GM12891 (cell line): ENCODE results near the gene RNF144A.
"Not testable (repeated sequence)": the region's sequence is repeated elsewhere in the genome, so short reads cannot be mapped to it uniquely, and the experiment has no call there.

ENCODE experiments used
- DNase-seq: peaks from one replicate; pipeline ENCODE4 v3.0.0; 2011; ENCODE audit warnings: low spot score; ENCODE audit not compliant: insufficient read length
- FAIRE-seq: peaks from 2 replicates; lab custom pipeline; 2011; peaks lifted over from hg19 to GRCh38; lab: Jason Lieb, UNC
- PAX5 ChIP-seq: IDR thresholded peaks from 2 replicates; pipeline ENCODE4 v1.6.1; 2011; ENCODE audit warnings: low read length, moderate library complexity, mild to moderate bottlenecking; ENCODE audit not compliant: insufficient read depth, severe bottlenecking
- POLR2A ChIP-seq: IDR thresholded peaks from 2 replicates; pipeline ENCODE4 v1.6.1; 2011; ENCODE audit warnings: low read depth, low read length, control low read depth
- POLR2AphosphoS5 ChIP-seq: IDR thresholded peaks from 2 replicates; pipeline ENCODE4 v1.6.1; 2011; ENCODE audit warnings: low read depth, low read length, control low read depth
- POU2F2 ChIP-seq: IDR thresholded peaks from 2 replicates; pipeline ENCODE4 v1.6.1; 2011; ENCODE audit warnings: low read depth, mild to moderate bottlenecking, control low read depth, low read length, moderate library complexity
- SPI1 ChIP-seq: IDR thresholded peaks from 2 replicates; pipeline ENCODE4 v1.6.1; 2011; ENCODE audit warnings: low read depth, low read length, control low read depth
- TAF1 ChIP-seq: IDR thresholded peaks from 2 replicates; pipeline ENCODE4 v1.6.1; 2011; ENCODE audit warnings: low read depth, low read length, control low read depth

The RNF144A gene

GRCh38 chr2:6934758-6935651 is 17.8 kb downstream of the RNF144A start:
- no peak for DNase-seq
- peak; percentile 66 for FAIRE-seq
- TF ChIP-seq PAX5 = no peak
- no peak for TF ChIP-seq SPI1
- TF ChIP-seq TAF1 = no peak
- TF ChIP-seq POLR2AphosphoS5 = no peak
- no peak for TF ChIP-seq POLR2A
- TF ChIP-seq POU2F2 = no peak

- not testable (repeated sequence) for DNase-seq
- FAIRE-seq = peak; percentile 59
Observed at GRCh38 chr2:6935652-6936020, 18.4 kb downstream of the RNF144A start.

DNA sequence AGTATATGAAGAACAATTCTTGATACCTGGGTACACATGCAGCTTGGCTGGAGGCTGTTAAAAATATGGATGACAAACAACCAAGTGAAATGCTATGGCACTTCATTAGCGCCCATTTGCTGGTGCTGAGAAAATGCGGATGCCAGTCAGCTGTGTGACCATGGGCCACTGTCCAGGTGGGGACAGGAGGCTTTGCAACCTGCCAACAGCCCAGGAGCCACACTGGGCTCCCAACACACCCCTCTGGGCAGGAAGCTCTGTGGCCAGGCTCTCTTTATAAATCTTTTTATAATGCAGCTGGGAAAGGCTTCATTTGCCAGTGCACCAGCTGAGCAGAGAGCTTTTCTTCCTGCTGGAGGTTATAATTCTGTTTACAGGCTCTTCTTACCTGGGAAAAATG is 19.9 kb downstream of the RNF144A start:
- DNase-seq (no peak), FAIRE-seq (no peak)
- TF ChIP-seq TAF1 (no peak), POU2F2 (no peak), POLR2A (no peak), POLR2AphosphoS5 (no peak), PAX5 (no peak), SPI1 (no peak)

- no peak for FAIRE-seq
- no peak for DNase-seq
- TF ChIP-seq POLR2AphosphoS5 = no peak
- no peak for TF ChIP-seq SPI1
- no peak for TF ChIP-seq PAX5
- no peak for TF ChIP-seq POU2F2
- TF ChIP-seq TAF1 = no peak
- no peak for TF ChIP-seq POLR2A
Observed at GRCh38 chr2:6937582-6937981, 20.4 kb downstream of the RNF144A start.

GRCh38 chr2:6939071-6939470 is 21.9 kb downstream of the RNF144A start:
- no peak for DNase-seq
- peak; percentile 52 for FAIRE-seq
- TF ChIP-seq POU2F2 = no peak
- no peak for TF ChIP-seq POLR2AphosphoS5
- no peak for TF ChIP-seq POLR2A
- TF ChIP-seq PAX5 = no peak
- TF ChIP-seq TAF1 = no peak
- no peak for TF ChIP-seq SPI1

- DNase-seq = no peak
- no peak for FAIRE-seq
- TF ChIP-seq POLR2AphosphoS5 (no peak), POU2F2 (no peak), TAF1 (no peak), SPI1 (no peak), POLR2A (no peak), PAX5 (no peak)
Observed at GRCh38 chr2:6940820-6941219, 23.6 kb downstream of the RNF144A start.

GRCh38 chr2:6941299-6942046 is 24.3 kb downstream of the RNF144A start:
- FAIRE-seq (no peak), DNase-seq (no peak)
- TF ChIP-seq POLR2A (no peak), PAX5 (no peak), POU2F2 (no peak), POLR2AphosphoS5 (no peak), SPI1 (no peak), TAF1 (no peak)

DNA sequence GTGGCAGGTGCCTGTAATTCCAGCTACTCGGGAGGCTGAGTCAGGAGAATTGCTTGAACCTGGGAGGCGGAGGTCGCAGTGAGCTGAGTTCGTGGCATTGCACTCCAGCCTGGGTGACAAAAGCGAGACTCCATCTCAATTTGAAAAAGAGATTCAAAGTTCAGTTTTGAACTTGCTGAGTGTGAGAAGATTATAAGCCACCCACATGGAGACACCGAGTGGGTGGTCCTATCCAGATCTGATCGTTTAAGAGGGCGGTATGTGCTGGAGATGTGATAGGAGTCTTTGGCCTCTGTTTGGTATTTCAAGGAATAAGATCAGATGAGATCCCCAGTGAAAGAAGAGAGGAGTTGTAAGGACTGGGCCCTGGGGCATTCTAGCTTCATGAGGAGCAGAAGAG is 25.6 kb downstream of the RNF144A start:
- FAIRE-seq = no peak
- no peak for DNase-seq
- TF ChIP-seq SPI1 (no peak), POLR2A (no peak), TAF1 (no peak), POLR2AphosphoS5 (no peak), POU2F2 (no peak)

GRCh38 chr2:6943523-6943922 is 26.3 kb downstream of the RNF144A start:
- TF ChIP-seq TAF1 (no peak), POLR2A (no peak), SPI1 (no peak), POLR2AphosphoS5 (no peak), PAX5 (no peak), POU2F2 (no peak)
- DNase-seq (no peak), FAIRE-seq (no peak)

GRCh38 chr2:6943971-6944370 is 26.8 kb downstream of the RNF144A start:
- TF ChIP-seq TAF1 = no peak
- TF ChIP-seq PAX5 = no peak
- TF ChIP-seq POU2F2 = no peak
- no peak for TF ChIP-seq POLR2A
- TF ChIP-seq POLR2AphosphoS5 = no peak
- TF ChIP-seq SPI1 = no peak
- DNase-seq (no peak), FAIRE-seq (no peak)

DNA sequence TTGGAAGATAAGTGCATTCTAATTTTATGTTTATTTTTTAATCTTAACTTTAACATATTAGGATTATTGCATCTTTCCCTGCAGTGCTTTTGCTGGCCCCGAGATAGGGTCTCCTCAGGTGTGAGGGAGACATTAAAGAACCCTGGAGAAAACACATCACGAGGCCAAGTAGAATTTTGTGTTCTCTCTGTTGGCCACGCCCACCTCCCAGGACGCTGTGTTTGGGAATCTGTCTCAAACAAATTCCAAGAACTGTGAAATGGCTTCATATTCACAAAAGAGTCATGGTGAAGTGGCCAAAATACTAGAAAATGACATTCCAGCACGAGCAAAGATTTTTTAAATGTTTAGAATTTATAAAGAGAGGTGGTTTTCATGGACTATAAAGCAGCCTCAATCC is 27.3 kb downstream of the RNF144A start:
- no peak for FAIRE-seq
- TF ChIP-seq PAX5 (no peak), SPI1 (no peak), POLR2AphosphoS5 (no peak), POU2F2 (no peak), POLR2A (no peak)
- DNase-seq = no peak
